GM12873 (cell line): ENCODE measurements around the gene ZYX.

Source experiments
- TF ChIP-seq, protein P1 (sequence below): IDR thresholded peaks from 2 replicates; pipeline ENCODE4 v1.5.1; 2012; ENCODE audit warnings: low read depth, mild to moderate bottlenecking, moderate library complexity, low read length, control low read depth; ENCODE audit not compliant: insufficient read depth; ENCODE audit errors: missing control alignments

ZYX gene

DNA sequence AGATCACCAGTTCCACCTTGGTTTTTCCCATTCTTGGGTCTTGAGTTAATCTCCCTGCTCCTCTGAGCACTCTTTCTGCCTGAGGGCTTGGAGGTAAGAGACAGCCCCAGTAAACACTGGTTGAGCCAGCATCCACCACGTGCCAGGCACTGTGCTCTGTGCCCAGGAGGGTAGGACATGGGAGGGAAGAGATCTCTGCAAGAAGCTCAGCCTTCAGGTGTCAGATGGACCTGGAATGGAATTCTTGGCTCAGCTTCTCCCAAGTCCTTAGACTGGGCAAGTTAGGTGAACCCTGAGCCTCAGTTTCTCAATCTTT lies 2.5 kb downstream of the ZYX start:
- TF ChIP-seq, protein P1, sequence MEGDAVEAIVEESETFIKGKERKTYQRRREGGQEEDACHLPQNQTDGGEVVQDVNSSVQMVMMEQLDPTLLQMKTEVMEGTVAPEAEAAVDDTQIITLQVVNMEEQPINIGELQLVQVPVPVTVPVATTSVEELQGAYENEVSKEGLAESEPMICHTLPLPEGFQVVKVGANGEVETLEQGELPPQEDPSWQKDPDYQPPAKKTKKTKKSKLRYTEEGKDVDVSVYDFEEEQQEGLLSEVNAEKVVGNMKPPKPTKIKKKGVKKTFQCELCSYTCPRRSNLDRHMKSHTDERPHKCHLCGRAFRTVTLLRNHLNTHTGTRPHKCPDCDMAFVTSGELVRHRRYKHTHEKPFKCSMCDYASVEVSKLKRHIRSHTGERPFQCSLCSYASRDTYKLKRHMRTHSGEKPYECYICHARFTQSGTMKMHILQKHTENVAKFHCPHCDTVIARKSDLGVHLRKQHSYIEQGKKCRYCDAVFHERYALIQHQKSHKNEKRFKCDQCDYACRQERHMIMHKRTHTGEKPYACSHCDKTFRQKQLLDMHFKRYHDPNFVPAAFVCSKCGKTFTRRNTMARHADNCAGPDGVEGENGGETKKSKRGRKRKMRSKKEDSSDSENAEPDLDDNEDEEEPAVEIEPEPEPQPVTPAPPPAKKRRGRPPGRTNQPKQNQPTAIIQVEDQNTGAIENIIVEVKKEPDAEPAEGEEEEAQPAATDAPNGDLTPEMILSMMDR, result no peak

DNA sequence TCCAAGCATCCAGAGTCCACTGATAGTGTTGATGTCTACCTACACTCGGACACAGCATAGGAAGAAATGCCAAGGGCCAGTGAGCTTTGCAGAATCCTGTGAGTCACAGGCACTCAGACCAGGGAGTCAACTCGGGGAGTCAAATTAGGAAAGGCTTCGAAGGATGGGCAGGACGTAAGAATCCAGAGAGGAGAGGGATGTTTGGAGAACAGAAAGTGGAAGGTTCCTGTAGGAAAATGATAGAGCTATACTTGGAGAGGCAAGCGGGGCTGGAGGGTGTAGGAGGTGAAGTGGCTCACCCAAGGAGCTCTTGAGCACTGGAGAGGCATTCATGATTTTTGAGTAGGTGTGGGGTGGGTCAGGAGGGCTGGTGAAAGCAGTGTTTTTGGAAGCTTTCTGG lies 3.0 kb downstream of the ZYX start:
- TF ChIP-seq, protein P1, result no peak

DNA sequence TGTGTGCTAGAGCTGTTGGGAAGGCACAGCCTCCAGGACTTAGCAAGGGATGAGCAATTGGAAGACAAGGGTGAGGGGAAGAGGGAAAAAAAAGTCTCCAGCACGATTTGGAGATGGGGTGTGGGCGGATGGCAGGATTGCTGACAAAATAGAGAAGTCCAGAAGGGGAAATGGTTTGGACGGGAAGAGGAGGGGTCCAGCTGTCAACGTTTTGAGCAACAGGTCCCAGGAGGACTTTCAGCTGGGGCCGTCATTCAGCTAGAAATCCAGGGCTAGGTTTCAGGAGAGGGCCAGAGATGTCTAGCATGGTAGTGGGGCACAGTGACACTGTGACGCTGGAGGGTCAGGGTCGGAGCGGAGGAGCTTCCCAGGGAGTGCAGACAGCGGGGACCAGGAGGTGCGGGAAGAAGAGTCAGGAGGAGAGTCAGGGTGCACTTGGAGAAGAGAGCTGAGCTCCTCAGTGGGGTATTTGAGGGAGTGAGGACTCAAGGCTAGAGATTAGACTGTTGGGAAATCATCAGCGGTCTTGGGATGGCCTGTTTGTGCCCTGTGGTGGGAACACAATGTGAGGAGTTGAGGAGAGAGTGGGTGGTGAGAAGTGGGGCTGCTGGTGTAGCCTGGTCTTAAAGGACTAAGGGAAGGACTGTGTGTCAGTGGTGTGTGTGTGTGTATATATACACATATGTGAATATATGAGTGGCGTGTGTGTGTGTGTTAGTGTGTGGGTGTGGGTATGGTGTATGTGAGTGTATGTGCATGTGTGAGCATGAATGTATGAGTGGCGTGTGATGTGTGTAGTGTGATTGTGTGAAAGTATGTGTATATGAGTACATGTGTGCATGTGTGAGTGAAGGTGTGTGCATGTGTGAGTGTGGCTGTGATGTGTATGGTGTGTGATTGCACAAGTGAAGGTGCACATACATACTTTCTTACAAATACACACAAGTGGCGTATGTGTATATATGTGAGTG lies 3.8 kb downstream of the ZYX start:
- TF ChIP-seq, protein P1, result no peak

DNA sequence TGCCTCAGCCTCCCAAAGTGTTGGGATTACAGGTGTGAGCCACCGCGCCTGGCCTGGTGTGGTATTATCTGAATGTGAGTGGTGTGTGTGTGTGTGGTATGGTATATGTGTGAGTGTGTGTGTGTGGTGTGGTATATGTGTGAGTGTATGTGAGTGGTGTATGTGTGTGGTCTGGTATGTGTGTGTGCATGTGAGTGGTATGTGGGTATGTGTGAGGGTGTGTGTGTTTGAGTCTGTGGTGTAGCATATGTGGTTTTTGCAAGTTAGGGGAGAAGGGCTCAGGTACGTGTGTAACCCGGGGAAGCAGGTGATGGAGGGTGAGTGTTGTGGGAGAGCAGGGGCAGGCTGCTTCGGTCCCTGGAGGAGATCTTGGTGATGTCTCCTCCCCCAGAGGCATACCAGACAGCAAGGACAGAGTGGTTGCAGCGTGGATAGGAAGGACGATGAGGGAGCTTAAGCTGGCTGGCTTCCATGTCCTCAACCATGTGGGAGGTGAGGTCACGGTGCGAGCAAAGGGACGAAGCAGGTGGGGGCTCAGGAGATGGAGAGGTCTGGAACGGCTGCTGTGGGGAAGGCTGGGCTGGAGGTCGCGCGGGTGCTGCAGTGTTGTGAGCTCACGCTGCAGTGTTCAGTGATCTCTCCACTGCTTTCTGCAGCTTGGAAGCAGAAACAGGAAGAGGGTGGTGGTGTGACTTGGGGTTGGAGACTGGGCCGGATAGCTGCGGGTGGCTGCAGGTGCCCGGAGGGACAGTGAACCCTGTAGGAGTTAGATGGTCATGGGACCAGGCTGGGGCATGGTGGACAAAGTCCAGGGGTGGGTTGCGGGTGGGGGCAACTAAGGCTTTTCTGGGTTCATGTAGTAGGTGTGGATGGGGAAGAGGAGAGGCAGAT lies 5.0 kb downstream of the ZYX start:
- TF ChIP-seq, protein P1, result no peak

DNA sequence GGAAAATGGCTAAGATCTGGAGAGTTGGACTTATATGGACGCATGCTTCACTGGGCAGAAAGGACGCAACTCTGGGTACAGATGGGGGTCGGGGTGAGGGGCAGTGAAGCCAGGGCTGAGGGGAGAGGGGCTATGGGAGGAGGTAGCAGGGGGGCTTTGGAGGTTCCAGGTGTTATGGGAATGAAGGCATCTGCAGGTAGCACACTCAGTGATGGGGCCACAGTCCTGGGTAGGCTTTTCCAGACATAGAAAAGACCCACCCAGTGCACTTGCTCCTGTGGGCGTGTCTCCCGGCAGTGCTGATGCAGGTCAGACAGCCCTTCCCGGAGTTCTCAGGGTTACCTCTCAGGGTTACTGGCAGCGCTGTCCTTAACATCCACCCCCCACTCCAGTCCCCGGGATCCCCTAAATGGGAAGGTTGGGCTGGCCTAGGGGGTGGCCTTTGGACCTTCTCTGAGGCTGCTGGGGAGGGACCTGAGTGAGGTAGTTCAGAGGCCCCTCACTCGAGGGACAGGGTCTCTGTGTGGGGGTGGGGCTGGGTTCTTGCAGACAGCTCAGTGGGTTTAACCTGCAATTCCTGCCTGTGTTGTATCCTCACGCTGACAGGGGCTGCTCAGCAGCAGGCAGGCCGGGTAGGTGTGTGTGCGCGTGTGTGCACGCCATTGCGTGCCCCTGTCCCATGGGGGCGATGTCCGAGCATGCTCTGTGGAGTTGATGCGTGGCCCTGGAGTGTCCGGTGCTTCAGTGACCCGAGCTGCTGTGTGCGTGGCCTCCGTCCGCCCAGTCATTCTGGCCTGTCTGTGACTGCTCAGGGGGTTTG lies 6.2 kb downstream of the ZYX start:
- TF ChIP-seq, protein P1, result peak; percentile 23

DNA sequence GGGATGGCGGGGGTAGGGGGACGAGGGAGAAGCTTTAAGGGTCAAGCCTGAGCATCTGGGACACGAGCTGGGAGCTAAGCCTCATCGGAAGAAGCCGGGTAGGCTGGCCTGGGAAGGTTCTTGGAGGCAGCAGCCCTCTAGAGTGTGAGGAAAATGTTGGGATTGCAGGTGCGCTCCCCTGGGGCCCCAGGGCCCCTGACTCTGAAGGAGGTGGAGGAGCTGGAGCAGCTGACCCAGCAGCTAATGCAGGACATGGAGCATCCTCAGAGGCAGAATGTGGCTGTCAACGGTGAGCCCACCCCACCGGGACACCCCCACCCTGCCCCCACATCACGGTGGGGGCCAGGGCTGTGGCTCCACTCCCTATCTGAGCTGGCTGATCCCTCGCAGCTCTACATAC lies 6.9 kb downstream of the ZYX start:
- TF ChIP-seq, protein P1, result no peak
